Measurements from ENCODE around the gene MPPED2. TPM values are rescaled to one million over a fixed set of nuclear protein-coding genes. Genes with fewer than 3 reads are reported as not detected.

Gene MPPED2
- polyA plus RNA-seq, 3 donors: 0.29 to 0.59 (median 0.52) TPM

DNA sequence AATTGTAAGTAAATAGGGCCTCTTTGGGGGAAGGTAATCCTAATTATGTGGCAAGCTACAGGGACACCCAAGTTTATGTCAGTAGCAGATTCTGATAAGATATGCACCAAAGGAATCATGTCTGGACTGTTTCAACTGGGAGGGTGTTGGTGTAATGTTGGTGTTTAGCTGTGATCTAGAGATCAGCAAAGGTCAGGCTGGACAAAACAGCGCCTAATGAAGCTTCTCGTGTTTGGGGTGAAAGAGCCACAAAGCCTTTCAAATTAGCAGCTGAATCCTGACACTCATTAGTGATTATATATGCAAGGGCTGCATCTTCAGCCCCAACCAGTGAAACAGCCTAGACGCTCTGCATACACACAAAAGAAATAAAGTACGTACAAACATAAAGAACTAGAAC lies 106.3 kb downstream of the MPPED2 start:
- H3K4me1 Mint-ChIP-seq: peaks cover 10% of the 10 kb centered on the region
- Histone ChIP-seq H3K4me2 (replicated peaks; ENCODE audit: extremely low read depth, low read length, poor library complexity, severe bottlenecking) (no peak overlapping the region), H3K9ac (ENCODE audit: insufficient read depth, low read length, poor library complexity, severe bottlenecking) (no peak overlapping the region), H2AFZ (ENCODE audit: insufficient read depth, low read depth, low read length, poor library complexity, severe bottlenecking) (no peak overlapping the region), H3K79me2 (ENCODE audit: insufficient read depth, low read length) (no peaks in the 10 kb centered on the region), H4K20me1 (ENCODE audit: insufficient read depth, low read length) (no peaks in the 10 kb centered on the region), H3K9me3 (replicated peaks in 1 of 2; ENCODE audit: control insufficient read depth in 1 of 2, insufficient read depth in 1 of 2, low read length in 2 of 2) (no peaks in the 10 kb centered on the region), H3K4me1 (ENCODE audit: control insufficient read depth in 1 of 2, insufficient read depth in 2 of 2, low read length in 2 of 2) (peaks cover 13 to 19% of the 10 kb centered on the region in 2 donors), H3K27ac (ENCODE audit: low read depth in 1 of 2, low read length in 2 of 2) (no peak overlapping the region), H3K36me3 (replicated peaks in 1 of 2; ENCODE audit: control insufficient read depth in 1 of 2, insufficient read depth in 2 of 2, low read length in 2 of 2) (no peaks in the 10 kb centered on the region), H3K27me3 (ENCODE audit: control insufficient read depth in 2 of 2, insufficient read depth in 2 of 2, low read length in 2 of 2) (peaks cover 0 to 2% of the 10 kb centered on the region in 2 donors), H3K4me3 (replicated peaks in 1 of 3; ENCODE audit: low read depth in 2 of 3, low read length in 3 of 3) (no peak overlapping the region)
- no peak for DNase-seq
- no peaks in the 10 kb centered on the region for H3K36me3 Mint-ChIP-seq
- 100% methylated on average over 1 of the region's 4 CpGs for WGBS (ENCODE audit: insufficient coverage)
- no peak overlapping the region for H3K27ac Mint-ChIP-seq
- no peak overlapping the region for H3K4me3 Mint-ChIP-seq
- TF ChIP-seq, protein P1, sequence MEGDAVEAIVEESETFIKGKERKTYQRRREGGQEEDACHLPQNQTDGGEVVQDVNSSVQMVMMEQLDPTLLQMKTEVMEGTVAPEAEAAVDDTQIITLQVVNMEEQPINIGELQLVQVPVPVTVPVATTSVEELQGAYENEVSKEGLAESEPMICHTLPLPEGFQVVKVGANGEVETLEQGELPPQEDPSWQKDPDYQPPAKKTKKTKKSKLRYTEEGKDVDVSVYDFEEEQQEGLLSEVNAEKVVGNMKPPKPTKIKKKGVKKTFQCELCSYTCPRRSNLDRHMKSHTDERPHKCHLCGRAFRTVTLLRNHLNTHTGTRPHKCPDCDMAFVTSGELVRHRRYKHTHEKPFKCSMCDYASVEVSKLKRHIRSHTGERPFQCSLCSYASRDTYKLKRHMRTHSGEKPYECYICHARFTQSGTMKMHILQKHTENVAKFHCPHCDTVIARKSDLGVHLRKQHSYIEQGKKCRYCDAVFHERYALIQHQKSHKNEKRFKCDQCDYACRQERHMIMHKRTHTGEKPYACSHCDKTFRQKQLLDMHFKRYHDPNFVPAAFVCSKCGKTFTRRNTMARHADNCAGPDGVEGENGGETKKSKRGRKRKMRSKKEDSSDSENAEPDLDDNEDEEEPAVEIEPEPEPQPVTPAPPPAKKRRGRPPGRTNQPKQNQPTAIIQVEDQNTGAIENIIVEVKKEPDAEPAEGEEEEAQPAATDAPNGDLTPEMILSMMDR (IDR thresholded peaks at IDR 0.05): no peak
- peaks cover 0 to 4% (median 3%) of the 10 kb centered on the region in 3 donors for H3K27me3 Mint-ChIP-seq (ENCODE audit: low read depth in 3 of 3)
- peaks cover 0 to 2% (median 0%) of the 10 kb centered on the region in 7 donors for H3K9me3 Mint-ChIP-seq
- intact Hi-C loops (cut with micrococcal nuclease): loop anchor here in 1 of 2 donors (10.0 kb wide), 2 partner anchors 135 to 435 kb away; no protein-coding TSS in a partner anchor

DNA sequence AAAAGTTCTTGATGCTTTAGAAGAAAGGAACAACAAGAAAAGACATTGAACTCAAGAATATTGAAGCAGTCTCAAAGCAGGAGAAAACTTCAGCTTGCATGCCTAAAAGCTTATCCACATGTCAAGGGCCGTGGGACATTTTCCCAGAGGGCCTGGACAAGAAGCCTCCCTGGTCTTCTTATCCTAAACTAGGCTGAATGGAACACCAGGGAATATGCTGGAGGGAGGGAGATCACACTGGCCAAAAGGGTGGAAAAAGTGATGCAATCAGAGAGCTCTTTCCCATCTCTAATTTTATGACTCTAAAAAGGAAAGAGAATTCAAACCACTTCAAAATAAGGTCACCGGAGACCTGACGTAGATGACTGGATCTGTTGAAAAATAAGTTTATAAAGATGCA lies 107.2 kb downstream of the MPPED2 start:
- Histone ChIP-seq H3K4me2 (replicated peaks; ENCODE audit: extremely low read depth, low read length, poor library complexity, severe bottlenecking) (no peak overlapping the region), H3K27ac (ENCODE audit: low read depth in 1 of 2, low read length in 2 of 2) (no peak overlapping the region), H3K9me3 (replicated peaks in 1 of 2; ENCODE audit: control insufficient read depth in 1 of 2, insufficient read depth in 1 of 2, low read length in 2 of 2) (no peaks in the 10 kb centered on the region), H3K79me2 (ENCODE audit: insufficient read depth, low read length) (no peaks in the 10 kb centered on the region), H3K27me3 (ENCODE audit: control insufficient read depth in 2 of 2, insufficient read depth in 2 of 2, low read length in 2 of 2) (peaks cover 0 to 2% of the 10 kb centered on the region in 2 donors), H3K4me1 (ENCODE audit: control insufficient read depth in 1 of 2, insufficient read depth in 2 of 2, low read length in 2 of 2) (peaks cover 13 to 19% of the 10 kb centered on the region in 2 donors), H3K4me3 (replicated peaks in 1 of 3; ENCODE audit: low read depth in 2 of 3, low read length in 3 of 3) (no peak overlapping the region), H4K20me1 (ENCODE audit: insufficient read depth, low read length) (no peaks in the 10 kb centered on the region), H2AFZ (ENCODE audit: insufficient read depth, low read depth, low read length, poor library complexity, severe bottlenecking) (peak overlapping the region; percentile 23), H3K9ac (ENCODE audit: insufficient read depth, low read length, poor library complexity, severe bottlenecking) (no peak overlapping the region), H3K36me3 (replicated peaks in 1 of 2; ENCODE audit: control insufficient read depth in 1 of 2, insufficient read depth in 2 of 2, low read length in 2 of 2) (no peaks in the 10 kb centered on the region)
- H3K4me3 Mint-ChIP-seq: no peak overlapping the region
- intact Hi-C loops (cut with micrococcal nuclease): no loop called here
- no peak for DNase-seq
- peaks cover 0 to 2% (median 0%) of the 10 kb centered on the region in 7 donors for H3K9me3 Mint-ChIP-seq
- H3K27me3 Mint-ChIP-seq (ENCODE audit: low read depth in 3 of 3): peaks cover 0 to 4% (median 3%) of the 10 kb centered on the region in 3 donors
- H3K36me3 Mint-ChIP-seq: no peaks in the 10 kb centered on the region
- whole genome bisulfite sequencing (ENCODE audit: insufficient coverage): no CpG with 5 or more reads among the region's 3 CpGs
- TF ChIP-seq, protein P1 (IDR thresholded peaks at IDR 0.05): no peak
- H3K4me1 Mint-ChIP-seq: peaks cover 10% of the 10 kb centered on the region
- H3K27ac Mint-ChIP-seq: no peak overlapping the region

Measured in CD14-positive monocyte (primary cell).